HG02938 (cell line): ENCODE data around the gene KIAA1549.

ENCODE experiments used
- ATAC-seq: cut with Tn5 transposase; IDR thresholded peaks from one replicate; pipeline ENCODE4 v1.9.1; 2021; ENCODE audit warnings: mild to moderate bottlenecking, moderate library complexity; ENCODE audit not compliant: unreplicated experiment

Gene KIAA1549

GRCh38 chr7:138911007-138911406 is 70.2 kb downstream of the KIAA1549 start:
- ATAC-seq: no peak

GRCh38 chr7:138907850-138908249 is 73.3 kb downstream of the KIAA1549 start:
- ATAC-seq: no peak

GRCh38 chr7:138907201-138907847 is 73.9 kb downstream of the KIAA1549 start:
- no peak for ATAC-seq

GRCh38 chr7:138903859-138904435 is 77.2 kb downstream of the KIAA1549 start:
- no peak for ATAC-seq

GRCh38 chr7:138903186-138903820 is 77.9 kb downstream of the KIAA1549 start:
- no peak for ATAC-seq

- ATAC-seq: no peak
Measured at GRCh38 chr7:138902161-138902560, 79.0 kb downstream of the KIAA1549 start.

- ATAC-seq: no peak
Measured at GRCh38 chr7:138900035-138900828, 81.0 kb downstream of the KIAA1549 start.

GRCh38 chr7:138898802-138899201 is 82.4 kb downstream of the KIAA1549 start:
- no peak for ATAC-seq

GRCh38 chr7:138898255-138898654 is 82.9 kb downstream of the KIAA1549 start:
- no peak for ATAC-seq

GRCh38 chr7:138895679-138896078 is 85.5 kb downstream of the KIAA1549 start:
- ATAC-seq: no peak

GRCh38 chr7:138893258-138893657 is 87.9 kb downstream of the KIAA1549 start:
- no peak for ATAC-seq

GRCh38 chr7:138892812-138893211 is 88.4 kb downstream of the KIAA1549 start:
- ATAC-seq: no peak

- ATAC-seq: no peak
Measured at GRCh38 chr7:138892006-138892630, 89.1 kb downstream of the KIAA1549 start.

- ATAC-seq: no peak
Measured at GRCh38 chr7:138891446-138891810, 89.8 kb downstream of the KIAA1549 start.

GRCh38 chr7:138890499-138891445 is 90.4 kb downstream of the KIAA1549 start:
- no peak for ATAC-seq

GRCh38 chr7:138889582-138890498 is 91.3 kb downstream of the KIAA1549 start:
- ATAC-seq: no peak

- ATAC-seq: no peak
Measured at GRCh38 chr7:138887872-138888656, 93.1 kb downstream of the KIAA1549 start.

- ATAC-seq: no peak
Measured at GRCh38 chr7:138887085-138887710, 94.0 kb downstream of the KIAA1549 start.
